Fibroblast of lung (primary cell): ENCODE measurements around the gene HACD2.

Experiments used
- CTCF ChIP-seq, 2 donors: IDR thresholded peaks in 1 of 2; conservative IDR thresholded peaks in 1 of 2; 1 replicate in 1 of 2; 2 replicates in 1 of 2; pipeline ENCODE4 v1.5.1; 2011 to 2012; ENCODE audit warnings: low read length in 2 of 2, control low read depth in 1 of 2, inconsistent platforms in 1 of 2, low read depth in 1 of 2, mild to moderate bottlenecking in 1 of 2
- EZH2 ChIP-seq: IDR thresholded peaks from 2 replicates; pipeline ENCODE4 v1.5.1; 2012; ENCODE audit warnings: low read length, control low read depth, mild to moderate bottlenecking; ENCODE audit errors: missing control alignments

- TF ChIP-seq CTCF (conservative IDR thresholded peaks at IDR 0.05 in 1 of 2, IDR thresholded peaks at IDR 0.05 in 1 of 2; ENCODE audit: low read depth in 1 of 2, low read length in 2 of 2), result no peak
- TF ChIP-seq EZH2, result no peak
Observed at GRCh38 chr3:123442908-123443307, 141.9 kb downstream of the HACD2 start.
